Activated CD8-positive, alpha-beta memory T cell treated with anti-CD3 and anti-CD28 coated beads for 48 hours (primary cell): ENCODE measurements around the gene TINAGL1.
"Not testable (repeated sequence)": the region's sequence is repeated elsewhere in the genome, so short reads cannot be mapped to it uniquely, and the experiment has no call there.

ENCODE experiments used
- DNase-seq, 3 experiments: peaks; one replicate each; pipeline ENCODE4 v3.0.0-alpha.2; 2020; ENCODE audit warnings: low read depth in 2 of 3, low spot score in 2 of 3

Gene TINAGL1

GRCh38 chr1:31583995-31584868 lies 7.9 kb downstream of the TINAGL1 start:
- DNase-seq, result no peak

DNA sequence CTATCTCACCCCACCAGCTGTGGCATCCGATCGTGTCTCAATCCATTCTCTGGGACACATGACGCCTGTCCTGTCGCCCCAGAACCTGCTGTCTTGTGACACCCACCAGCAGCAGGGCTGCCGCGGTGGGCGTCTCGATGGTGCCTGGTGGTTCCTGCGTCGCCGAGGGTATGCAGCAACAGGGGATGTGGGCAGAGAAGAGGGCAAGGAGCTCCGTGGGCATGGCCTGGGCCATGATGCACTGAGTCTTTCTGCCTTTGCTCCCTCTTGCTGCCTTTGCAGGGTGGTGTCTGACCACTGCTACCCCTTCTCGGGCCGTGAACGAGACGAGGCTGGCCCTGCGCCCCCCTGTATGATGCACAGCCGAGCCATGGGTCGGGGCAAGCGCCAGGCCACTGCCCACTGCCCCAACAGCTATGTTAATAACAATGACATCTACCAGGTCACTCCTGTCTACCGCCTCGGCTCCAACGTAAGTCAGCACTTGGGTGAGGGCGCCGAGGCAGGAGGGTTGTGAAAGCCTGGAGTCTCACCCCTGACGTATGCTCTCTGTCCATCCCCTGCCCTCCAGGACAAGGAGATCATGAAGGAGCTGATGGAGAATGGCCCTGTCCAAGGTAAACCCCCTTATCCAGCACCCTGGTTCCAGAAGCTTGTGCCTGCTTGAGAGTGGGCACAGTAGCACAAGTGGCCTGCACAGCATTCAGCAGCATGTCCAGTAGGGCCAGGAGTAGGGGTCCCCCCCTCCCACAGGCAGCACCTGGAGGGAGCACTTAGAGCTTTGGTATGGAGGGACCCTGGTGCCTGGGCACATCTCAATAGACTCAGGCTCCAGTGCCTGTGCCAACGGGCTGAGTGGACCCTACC lies 8.8 kb downstream of the TINAGL1 start:
- DNase-seq, result no peak

DNA sequence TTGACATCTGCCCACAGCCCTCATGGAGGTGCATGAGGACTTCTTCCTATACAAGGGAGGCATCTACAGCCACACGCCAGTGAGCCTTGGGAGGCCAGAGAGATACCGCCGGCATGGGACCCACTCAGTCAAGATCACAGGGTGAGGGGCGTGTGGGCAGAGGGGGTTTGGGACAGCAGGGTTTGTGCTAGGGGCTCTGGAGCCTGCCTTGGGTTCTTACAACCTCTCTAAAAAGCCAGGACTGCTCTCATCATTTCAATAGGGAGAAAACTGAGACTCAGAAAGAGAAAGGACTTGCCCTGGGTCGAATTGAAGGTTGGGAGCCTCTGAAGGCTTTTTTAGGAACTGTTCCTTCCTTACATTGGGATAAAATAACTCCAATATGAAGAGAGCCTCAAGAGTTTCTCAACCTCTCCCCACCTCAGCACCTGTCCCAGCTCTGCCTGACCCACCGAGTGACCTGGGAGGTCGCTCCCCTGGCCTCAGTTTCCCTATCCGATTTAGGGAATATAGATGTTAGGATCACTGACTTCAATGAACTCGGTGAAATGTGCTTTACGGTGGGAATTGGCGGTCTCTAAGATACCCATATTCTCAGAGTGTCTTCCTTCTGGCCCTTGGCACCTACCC lies 9.5 kb downstream of the TINAGL1 start:
- DNase-seq, result no peak

GRCh38 chr1:31586376-31587327 lies 10.3 kb downstream of the TINAGL1 start:
- DNase-seq, result no peak

DNA sequence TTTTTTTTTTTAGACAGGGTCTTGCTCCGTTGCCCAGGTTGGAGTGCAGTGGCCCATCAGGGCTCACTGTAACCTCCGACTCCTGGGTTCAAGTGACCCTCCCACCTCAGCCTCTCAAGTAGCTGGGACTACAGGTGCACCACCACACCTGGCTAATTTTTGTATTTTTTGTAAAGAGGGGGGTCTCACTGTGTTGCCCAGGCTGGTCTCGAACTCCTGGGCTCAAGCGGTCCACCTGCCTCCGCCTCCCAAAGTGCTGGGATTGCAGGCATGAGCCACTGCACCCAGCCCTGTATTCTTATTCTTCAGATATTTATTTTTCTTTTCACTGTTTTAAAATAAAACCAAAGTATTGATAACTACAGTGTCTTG lies 11.0 kb downstream of the TINAGL1 start:
- not testable (repeated sequence) for DNase-seq

GRCh38 chr1:31587720-31588423 lies 11.6 kb downstream of the TINAGL1 start:
- peak in 2 of 3 experiments; percentile 11 to 31 for DNase-seq

DNA sequence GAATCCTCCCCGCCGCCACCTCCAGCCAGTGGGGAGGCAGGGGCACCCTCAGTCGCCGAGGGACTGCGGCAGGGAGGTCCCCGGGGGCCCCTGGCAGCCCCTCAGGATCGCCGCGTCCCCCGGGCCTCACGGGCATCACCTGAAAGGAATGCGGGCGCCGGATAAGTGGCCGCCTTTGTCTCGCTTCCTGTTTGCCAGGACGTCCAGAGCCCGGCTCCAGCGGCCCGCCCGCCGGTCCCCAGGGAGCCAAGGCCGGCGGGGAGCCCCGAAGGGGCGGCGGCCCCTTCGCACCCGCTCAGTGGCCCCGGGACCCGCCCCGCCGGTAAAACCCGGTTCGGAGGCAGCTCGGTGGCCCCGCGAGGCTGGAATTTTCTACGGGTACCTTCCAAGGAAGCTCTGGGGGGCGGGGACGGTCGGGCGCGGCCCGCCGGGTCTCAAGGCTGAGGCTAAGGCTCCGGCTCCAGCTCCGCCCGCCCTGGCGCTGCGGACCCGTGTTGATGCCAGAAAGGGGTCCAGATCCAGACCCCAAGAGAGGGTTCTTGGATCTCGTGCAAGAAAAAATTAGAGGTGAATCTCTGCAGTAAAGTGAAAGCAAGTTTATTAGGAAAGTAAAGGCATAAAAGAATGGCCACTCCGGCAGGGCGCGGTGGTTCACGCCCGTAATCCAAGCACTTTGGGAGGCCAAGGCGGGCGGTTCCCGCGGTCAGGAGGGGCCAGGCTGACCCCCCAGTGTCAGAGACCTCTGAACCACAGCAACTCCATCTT lies 12.6 kb downstream of the TINAGL1 start:
- no peak for DNase-seq

DNA sequence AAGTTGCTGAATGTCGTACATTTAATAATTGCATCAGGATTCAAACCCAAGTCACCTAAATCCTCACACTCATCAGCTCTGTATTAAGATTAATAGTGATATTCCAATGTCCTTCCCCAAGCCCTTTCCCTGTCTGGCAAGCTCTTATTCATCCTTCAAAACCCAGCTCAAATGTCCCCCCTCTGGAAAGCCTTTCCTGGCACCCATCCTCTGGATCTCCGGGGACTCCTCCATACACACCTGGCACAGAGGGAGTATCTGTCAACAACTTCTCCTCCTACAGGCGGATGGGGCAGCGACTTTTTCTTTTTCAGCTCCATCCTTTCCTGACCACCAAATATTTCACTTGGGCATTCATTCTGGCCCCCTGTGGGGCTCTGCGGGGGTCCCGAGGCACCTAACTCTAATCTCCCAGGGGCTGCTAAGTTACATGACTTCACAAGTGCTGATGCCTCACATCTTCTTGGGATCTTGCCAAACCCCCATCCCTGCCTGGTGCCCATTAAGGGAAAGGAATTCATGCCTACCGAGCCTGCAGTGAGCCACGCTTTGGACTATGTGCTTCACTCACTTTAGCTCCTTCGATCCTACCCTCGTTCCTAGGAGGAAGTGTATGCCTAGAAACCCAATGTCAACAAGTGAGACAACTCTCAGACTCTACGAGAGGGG lies 15.2 kb downstream of the TINAGL1 start:
- no peak for DNase-seq

- no peak for DNase-seq
These were observed 15.8 kb downstream of the TINAGL1 start for GRCh38 chr1:31592132-31592531.

- DNase-seq, result no peak
These were observed 16.9 kb downstream of the TINAGL1 start for GRCh38 chr1:31593136-31593665.

- DNase-seq, result peak; percentile 27 to 49 (median 41)
These were observed 17.7 kb downstream of the TINAGL1 start for GRCh38 chr1:31593770-31594632.

DNA sequence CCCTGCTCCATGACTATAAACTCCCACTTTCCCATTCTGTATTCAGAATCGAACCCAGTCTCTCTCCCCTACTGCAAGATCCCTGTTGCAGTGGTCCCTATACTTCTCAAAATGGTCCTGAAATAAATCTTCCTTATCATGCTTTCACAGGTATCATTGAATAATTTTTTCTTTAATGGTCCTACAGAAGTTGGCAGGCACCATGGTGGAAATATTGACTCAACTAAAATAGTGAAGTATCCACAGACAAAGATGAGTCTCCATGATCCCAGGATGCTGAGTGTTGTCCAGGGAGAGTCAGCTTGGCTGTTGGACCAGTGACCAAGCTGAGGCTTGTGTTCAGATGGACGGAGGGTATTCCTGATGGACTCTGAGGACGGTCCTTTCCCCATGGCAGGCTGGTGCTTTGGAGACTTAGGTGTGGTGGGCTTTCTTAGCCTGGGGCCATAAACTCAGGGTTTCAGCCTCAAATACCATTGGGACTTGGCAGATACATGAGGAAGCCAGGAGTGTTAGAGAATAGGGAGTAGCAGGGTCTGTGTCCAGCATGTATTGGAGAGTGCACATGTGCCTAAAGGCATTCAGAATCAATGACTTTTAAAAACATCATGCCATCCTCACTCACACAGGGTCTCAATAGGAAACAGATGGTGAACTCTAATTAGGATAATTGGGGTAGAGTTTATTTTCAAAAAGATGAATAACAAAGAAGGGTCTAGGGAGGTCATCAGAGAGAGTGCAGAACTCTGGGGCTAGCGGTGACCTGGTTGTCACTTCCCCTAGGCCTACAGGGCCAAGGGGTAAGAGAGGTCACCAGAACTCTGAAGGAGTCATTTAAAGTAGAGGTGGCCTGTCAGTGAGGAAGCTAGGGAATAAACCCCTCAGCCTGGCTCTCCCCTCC lies 19.8 kb downstream of the TINAGL1 start:
- no peak for DNase-seq

GRCh38 chr1:31596737-31597097 lies 20.4 kb downstream of the TINAGL1 start:
- no peak for DNase-seq

DNA sequence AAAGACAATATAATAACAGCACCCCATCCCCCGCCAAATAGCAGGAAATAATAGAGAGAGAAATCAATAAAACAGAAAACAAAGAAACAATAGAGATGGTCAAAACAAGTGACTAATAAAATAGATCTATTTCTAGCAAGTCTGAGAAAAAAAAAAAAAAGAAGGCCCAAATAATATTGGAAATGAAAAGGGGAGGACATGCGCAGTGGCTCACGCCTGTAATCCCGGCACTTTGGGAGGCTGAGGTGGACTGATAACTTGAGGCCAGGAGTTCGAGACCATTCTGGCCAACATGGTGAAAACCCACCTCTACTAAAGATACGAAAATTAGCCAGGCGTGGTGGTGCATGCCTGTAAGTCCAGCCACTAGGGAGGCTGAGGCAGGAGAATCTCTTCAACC lies 22.7 kb downstream of the TINAGL1 start:
- DNase-seq, result no peak

- no peak for DNase-seq
These were observed 24.3 kb downstream of the TINAGL1 start for GRCh38 chr1:31600641-31601040.

DNA sequence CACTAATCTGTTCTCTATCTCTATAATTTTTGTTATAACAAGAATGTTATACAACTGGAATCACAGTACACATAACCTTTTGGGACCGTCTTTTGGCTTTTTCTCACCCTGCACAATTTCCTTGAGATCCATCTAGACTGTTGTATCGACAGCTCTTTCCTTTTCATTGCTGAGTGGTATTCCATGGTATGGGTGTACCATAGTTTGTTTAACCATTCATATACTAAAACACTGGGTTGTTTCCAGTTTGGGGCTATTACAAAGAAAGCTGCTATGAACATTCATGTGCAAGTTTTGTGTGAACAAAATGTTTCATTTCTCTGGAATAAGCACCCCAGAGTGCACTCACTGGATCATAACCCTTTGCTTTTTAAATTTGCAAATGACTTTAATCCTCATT lies 25.8 kb downstream of the TINAGL1 start:
- DNase-seq, result no peak
